Colonic mucosa (tissue), 4 donors: Measurements from ENCODE around the gene CFAP46. TPM values are rescaled to one million over a fixed set of nuclear protein-coding genes. Genes with fewer than 3 reads are reported as not detected.

ENCODE experiments used
- DNase-seq: peaks from one replicate; pipeline ENCODE4 v3.0.0-alpha.2; 2020
- H3K27ac ChIP-seq: fragments of 200-600 bp; one replicate; pipeline ENCODE4 v1.8.0; 2021
- H3K27me3 ChIP-seq: fragments of 200-600 bp; one replicate; pipeline ENCODE4 v1.8.0; 2021
- H3K36me3 ChIP-seq: fragments of 200-600 bp; one replicate; pipeline ENCODE4 v1.8.0; 2021
- H3K4me1 ChIP-seq: fragments of 200-600 bp; one replicate; pipeline ENCODE4 v1.8.0; 2021; ENCODE audit warnings: mild to moderate bottlenecking
- H3K4me3 ChIP-seq: fragments of 200-600 bp; one replicate; pipeline ENCODE4 v1.8.0; 2021
- H3K9ac ChIP-seq, 2 donors: one replicate each; pipeline ENCODE4 v1.7.0; 2013; ENCODE audit warnings: control low read depth in 2 of 2, low read depth in 2 of 2, low read length in 2 of 2
- H3K9me3 ChIP-seq: fragments of 200-600 bp; one replicate; pipeline ENCODE4 v1.8.0; 2021
- intact Hi-C: fragments of 100-400 bp; cut with DNase I; formaldehyde crosslinking; loops from one replicate; pipeline ENCODE4 v1.14.1; 2022
- total RNA-seq, 2 donors: library from RNA; stranded (reverse); fragmentation: NEBNext Ultra II Directional in 1 of 2; extraction: Animal tissue kit (Norgen Biotek cat#: 25700) in 1 of 2; gene quantifications; one replicate each; pipeline ENCODE4 v1.2.1, GENCODE V29; 2021
- TF ChIP-seq, protein P1 (sequence below): fragments of 200-600 bp; IDR thresholded peaks from one replicate; pipeline ENCODE4 v1.8.0; 2022; ENCODE audit warnings: antibody characterized with exemption, mild to moderate bottlenecking
- donor health status: healthy.
- donor health status: DM: no; HTN: no; CAD: no.
- donor health status: DM: no; HTN: no; CAD: no.

Gene CFAP46
- total RNA-seq, 2 donors from 2014 or later, result 0.13 TPM; not detected in 1

DNA sequence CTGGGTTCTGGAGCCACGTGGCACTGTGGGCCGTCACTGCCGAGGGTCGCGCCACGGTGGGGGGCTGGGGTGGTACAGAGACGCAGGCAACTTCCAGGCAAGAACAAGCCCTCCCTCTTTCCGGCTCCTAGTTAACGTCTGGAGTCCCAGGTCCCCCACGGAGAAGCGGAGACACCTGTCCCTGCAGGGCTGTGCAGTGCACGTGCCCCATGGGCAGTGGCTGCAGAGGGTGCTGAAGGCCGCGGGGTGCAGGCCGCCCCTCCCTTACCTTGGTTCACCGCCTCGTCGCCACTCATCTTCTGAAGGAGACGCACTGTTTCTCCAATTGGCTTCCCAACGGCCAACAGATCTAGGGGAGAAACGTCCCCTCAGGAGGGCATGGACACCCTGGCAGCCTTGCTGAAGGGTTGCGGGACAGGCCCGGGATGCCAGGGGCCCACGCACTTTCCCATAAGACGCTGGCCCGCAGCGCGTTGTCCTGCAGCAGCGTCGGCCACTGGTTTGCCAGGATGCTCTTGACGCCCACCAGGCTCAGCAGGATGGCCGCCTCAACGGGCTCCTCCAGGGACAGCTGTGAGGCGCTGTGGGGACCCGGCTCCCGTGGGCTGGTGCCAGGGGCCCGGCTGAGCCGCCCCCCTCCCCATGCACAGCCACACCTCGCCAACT is 132.1 kb downstream of the CFAP46 start:
- intact Hi-C loops, result no loop called here
- no peak overlapping the region for H3K4me3 ChIP-seq
- no peaks in the 10 kb centered on the region for H3K9me3 ChIP-seq
- H3K9ac ChIP-seq, result no peak overlapping the region
- no peaks in the 10 kb centered on the region for H3K4me1 ChIP-seq
- TF ChIP-seq, protein P1, sequence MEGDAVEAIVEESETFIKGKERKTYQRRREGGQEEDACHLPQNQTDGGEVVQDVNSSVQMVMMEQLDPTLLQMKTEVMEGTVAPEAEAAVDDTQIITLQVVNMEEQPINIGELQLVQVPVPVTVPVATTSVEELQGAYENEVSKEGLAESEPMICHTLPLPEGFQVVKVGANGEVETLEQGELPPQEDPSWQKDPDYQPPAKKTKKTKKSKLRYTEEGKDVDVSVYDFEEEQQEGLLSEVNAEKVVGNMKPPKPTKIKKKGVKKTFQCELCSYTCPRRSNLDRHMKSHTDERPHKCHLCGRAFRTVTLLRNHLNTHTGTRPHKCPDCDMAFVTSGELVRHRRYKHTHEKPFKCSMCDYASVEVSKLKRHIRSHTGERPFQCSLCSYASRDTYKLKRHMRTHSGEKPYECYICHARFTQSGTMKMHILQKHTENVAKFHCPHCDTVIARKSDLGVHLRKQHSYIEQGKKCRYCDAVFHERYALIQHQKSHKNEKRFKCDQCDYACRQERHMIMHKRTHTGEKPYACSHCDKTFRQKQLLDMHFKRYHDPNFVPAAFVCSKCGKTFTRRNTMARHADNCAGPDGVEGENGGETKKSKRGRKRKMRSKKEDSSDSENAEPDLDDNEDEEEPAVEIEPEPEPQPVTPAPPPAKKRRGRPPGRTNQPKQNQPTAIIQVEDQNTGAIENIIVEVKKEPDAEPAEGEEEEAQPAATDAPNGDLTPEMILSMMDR, result no peak
- H3K36me3 ChIP-seq, result no peaks in the 10 kb centered on the region
- H3K27ac ChIP-seq, result no peak overlapping the region
- no peak for DNase-seq
- no peaks in the 10 kb centered on the region for H3K27me3 ChIP-seq

DNA sequence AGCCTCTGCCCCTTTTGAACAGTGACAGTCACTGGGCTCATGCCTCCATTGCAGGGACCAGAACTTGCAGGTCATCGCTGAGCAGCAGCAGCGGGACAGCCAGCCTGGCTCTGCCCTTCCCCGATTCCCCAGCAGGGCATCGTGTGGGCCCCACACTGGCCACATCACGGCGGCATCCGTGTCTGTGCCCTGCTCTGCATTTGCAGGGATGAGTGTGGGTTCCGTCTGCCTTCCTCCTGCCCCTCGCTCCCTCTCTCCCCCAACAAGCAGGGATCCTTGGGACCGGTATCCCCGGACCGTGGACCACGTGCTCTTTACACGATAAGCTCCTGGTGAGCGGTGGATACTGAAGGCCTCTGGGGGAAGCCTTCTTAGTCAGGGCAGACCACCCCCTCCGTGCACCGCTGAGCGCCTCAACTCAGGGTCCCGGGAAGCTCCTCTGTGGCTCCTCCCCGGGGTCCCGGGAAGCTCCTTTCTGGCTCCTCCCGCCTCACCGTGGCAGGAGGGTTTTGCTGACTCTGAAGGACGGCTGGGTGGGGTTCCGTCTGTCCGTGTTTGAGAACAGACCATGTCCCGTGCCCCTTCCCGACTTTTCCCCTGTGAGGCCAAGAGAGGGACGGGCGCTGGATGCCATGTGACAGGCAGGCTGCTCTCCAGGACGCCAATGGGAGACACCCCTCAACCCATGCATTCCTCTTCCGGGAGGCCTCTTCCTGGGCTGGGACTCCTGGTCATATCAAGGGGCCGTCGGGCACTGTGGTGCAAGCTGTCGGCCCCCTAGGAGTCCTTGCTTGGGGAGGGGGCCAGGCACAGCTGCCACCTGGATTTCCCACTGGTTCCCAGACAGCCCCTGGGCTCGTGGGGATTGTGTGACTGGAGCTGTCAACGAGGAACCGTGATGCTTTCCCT is 132.9 kb downstream of the CFAP46 start:
- H3K4me1 ChIP-seq, result no peaks in the 10 kb centered on the region
- TF ChIP-seq, protein P1, result no peak
- no peak overlapping the region for H3K4me3 ChIP-seq
- no peak overlapping the region for H3K9ac ChIP-seq
- intact Hi-C loops, result no loop called here
- H3K9me3 ChIP-seq, result no peaks in the 10 kb centered on the region
- no peak overlapping the region for H3K27ac ChIP-seq
- H3K27me3 ChIP-seq, result no peaks in the 10 kb centered on the region
- no peak for DNase-seq
- no peaks in the 10 kb centered on the region for H3K36me3 ChIP-seq

DNA sequence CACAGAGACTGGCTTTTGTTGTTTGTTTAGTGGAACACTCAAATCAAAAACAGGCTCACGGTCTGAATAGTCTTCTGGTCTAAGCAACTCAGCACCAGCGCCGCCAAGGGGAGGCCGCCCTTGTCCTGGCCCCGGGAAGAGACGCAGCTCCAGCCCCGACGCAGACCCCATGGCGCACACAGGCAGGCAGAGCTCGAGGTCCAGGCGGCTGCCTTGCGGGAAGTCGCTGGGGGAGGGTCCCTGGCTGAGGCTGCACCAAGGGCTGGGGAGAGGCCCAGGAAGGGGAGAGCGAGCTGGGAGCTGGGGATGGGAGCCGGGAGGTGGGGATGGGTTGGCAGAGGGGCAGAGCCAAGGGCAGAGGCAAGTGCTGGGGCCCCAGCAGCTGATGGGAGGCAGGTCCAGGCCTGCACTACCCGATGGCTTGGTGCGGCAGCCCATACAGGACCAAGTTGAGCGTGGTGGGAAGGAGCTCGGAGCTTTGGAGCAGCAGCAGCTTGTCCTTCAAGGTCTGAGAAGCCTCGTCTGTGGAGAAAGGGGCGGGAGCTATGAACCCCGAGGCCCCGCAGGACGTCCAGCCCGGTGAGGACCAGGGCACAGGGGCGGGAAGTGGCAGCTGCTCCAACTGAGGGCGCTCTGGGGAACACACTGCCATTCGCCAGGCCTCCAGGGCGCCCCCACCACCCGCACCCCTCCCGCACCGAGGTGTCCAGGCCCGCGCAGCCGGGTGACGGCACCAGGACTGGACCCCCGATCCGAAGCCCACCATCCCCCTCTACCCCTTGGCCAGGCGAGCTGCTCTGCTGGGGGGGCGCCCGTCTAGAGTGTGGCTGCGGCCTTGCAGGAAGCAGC is 133.8 kb downstream of the CFAP46 start:
- Histone ChIP-seq H3K9ac (no peak overlapping the region), H3K4me1 (no peaks in the 10 kb centered on the region), H3K4me3 (no peak overlapping the region), H3K27me3 (no peaks in the 10 kb centered on the region), H3K36me3 (no peaks in the 10 kb centered on the region), H3K9me3 (no peaks in the 10 kb centered on the region), H3K27ac (no peak overlapping the region)
- no peak for DNase-seq
- intact Hi-C loops, result no loop called here
- TF ChIP-seq, protein P1, result no peak

DNA sequence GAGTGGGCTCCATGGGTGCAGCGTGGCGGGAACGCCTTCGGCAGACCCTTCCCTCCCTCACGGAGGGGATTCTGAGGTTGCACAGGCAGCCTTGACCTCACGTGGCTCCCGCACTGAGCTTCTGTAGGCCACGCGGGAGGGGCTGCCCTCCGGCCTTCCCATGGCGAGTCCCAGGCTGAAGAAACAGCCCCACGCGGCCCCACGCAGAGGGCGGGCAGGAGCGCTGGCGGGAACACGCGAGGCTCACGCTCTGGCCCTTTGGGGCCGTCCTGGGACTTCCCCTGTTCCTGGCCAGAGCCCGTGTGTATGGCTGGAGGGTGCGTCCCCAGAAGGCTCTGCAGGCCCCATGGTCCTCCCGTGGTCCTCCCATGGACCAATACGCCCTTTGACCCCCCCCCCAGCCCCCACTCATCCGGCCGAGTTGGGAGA is 134.7 kb downstream of the CFAP46 start:
- no peak for DNase-seq
- no peaks in the 10 kb centered on the region for H3K4me1 ChIP-seq
- no peak overlapping the region for H3K27ac ChIP-seq
- no peaks in the 10 kb centered on the region for H3K9me3 ChIP-seq
- no peaks in the 10 kb centered on the region for H3K36me3 ChIP-seq
- intact Hi-C loops, result no loop called here
- no peak overlapping the region for H3K4me3 ChIP-seq
- TF ChIP-seq, protein P1, result no peak
- H3K27me3 ChIP-seq, result no peaks in the 10 kb centered on the region
- H3K9ac ChIP-seq, result no peak overlapping the region

DNA sequence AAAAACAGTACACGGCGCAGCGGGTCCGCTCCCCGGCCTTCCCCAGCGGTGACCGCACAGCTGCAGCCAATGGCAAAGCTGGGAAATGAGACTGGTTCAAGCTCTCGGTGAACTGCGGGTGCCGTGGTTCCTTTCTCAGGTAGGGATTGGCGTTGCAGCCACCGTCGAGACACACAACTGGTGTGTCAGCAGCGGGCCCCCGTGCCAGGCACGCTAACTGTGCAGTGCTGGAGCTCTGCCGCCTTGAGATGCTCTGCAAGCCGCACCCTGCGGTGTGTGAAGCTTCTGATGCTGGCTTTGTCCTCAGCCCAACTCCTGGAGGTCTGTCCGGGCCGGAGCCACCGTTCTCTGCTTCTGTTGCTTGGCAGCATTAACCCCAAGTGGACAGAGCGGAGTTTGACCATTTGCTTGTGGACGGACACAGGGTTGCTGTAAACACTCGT is 135.8 kb downstream of the CFAP46 start:
- H3K27me3 ChIP-seq, result no peaks in the 10 kb centered on the region

More for the DNA sequence above, 135.8 kb downstream of the CFAP46 start:
- H3K4me1 ChIP-seq, result no peaks in the 10 kb centered on the region
- H3K27ac ChIP-seq, result no peak overlapping the region
- H3K4me3 ChIP-seq, result no peak overlapping the region
- no peak overlapping the region for H3K9ac ChIP-seq
- no peaks in the 10 kb centered on the region for H3K9me3 ChIP-seq
- DNase-seq, result no peak
- intact Hi-C loops, result no loop called here
- no peaks in the 10 kb centered on the region for H3K36me3 ChIP-seq
- TF ChIP-seq, protein P1, result no peak
